GM12873 (cell line): ENCODE data around the gene IGF1R.

Experiments
- TF ChIP-seq, protein P1 (sequence below): IDR thresholded peaks from 2 replicates; pipeline ENCODE4 v1.5.1; 2012; ENCODE audit warnings: low read depth, mild to moderate bottlenecking, moderate library complexity, low read length, control low read depth; ENCODE audit not compliant: insufficient read depth; ENCODE audit errors: missing control alignments

Gene IGF1R

DNA sequence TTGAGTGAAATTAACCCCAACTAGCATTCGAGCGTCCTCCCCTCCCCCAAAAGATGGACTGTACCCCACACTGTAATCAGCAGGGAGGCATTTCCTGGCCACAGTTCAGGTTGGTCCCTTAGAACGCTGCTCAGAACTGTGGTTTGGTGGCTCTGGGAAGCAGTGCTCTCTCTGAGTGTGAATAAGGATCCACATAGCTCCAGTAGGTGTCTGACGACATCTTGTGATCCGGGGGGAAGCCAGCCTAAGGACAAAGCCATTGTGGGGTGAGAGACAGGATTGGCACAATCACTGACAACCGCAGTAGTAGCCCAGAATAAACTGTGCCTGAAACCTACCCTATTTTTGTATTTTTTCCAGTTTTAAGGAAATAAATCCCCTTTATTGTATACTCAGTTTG, 125.3 kb downstream of the IGF1R start:
- TF ChIP-seq, protein P1, sequence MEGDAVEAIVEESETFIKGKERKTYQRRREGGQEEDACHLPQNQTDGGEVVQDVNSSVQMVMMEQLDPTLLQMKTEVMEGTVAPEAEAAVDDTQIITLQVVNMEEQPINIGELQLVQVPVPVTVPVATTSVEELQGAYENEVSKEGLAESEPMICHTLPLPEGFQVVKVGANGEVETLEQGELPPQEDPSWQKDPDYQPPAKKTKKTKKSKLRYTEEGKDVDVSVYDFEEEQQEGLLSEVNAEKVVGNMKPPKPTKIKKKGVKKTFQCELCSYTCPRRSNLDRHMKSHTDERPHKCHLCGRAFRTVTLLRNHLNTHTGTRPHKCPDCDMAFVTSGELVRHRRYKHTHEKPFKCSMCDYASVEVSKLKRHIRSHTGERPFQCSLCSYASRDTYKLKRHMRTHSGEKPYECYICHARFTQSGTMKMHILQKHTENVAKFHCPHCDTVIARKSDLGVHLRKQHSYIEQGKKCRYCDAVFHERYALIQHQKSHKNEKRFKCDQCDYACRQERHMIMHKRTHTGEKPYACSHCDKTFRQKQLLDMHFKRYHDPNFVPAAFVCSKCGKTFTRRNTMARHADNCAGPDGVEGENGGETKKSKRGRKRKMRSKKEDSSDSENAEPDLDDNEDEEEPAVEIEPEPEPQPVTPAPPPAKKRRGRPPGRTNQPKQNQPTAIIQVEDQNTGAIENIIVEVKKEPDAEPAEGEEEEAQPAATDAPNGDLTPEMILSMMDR = no peak

DNA sequence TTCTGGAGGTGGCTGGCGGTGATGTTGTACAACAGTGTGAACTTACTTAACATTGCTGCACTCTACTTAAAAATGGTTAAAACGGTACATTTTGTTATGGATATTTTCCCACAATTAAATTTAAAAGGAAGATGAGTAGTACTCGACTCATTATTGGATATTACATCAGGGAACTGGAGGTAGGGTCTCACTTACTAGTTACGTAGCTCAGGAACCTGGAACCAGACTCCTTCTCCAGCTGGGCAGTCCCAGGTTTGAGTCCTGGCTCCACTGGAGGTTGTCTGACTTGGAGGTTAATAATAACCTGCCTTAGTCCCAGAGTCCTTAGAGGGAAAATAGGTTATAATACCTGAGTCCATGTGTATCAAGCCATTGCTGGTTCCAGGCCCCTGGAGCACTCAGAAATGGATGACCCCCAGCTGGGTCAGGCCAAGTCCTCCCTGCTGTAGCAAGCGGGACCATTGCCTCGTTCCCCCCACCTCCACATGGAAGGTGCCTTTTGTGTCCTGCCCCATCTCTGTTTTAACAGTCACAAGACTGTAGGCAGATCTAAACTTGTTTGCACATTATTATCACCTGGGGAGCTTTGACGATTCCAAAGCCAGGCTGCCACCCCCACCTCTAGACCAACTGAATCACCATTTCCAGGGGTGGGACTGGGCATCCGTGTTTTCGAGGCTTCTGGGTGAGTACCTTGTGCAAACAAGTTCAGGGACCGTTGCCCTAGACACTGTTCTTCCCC, 126.6 kb downstream of the IGF1R start:
- TF ChIP-seq, protein P1 = no peak

DNA sequence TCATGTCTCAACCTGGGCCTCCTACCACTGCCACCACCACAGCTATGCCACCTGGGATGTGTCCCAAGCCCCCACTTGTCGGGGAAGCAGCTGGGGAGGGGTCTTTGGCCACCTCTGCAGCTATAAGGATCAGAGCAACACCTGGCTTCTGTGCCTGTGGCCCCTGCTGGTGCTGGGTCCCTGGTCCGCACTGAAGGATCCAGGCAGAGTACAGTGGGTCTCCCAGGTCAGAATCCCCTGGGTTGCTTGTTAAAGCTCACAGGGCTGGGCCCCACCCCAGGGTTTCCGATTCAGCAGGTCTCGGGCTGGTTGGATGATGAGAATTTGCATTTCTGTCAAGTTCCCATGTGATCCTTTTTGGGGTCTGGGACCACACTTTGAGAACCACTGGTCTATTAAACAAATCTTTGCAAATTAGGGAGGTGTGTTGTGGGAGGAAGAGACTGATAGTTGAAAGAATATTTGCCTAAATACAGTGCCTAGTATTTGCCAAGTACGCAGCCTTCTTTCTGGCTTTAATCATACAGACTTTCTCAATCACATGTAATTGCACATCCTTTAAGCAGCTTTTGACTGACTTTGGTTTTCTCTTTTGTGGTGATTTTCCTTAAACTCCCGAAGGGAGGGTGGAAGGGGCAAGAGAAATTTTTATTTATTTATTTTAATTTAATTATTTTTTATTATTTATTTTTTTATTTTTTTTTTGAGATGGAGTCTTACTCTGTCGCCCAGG, 127.3 kb downstream of the IGF1R start:
- TF ChIP-seq, protein P1 = no peak

DNA sequence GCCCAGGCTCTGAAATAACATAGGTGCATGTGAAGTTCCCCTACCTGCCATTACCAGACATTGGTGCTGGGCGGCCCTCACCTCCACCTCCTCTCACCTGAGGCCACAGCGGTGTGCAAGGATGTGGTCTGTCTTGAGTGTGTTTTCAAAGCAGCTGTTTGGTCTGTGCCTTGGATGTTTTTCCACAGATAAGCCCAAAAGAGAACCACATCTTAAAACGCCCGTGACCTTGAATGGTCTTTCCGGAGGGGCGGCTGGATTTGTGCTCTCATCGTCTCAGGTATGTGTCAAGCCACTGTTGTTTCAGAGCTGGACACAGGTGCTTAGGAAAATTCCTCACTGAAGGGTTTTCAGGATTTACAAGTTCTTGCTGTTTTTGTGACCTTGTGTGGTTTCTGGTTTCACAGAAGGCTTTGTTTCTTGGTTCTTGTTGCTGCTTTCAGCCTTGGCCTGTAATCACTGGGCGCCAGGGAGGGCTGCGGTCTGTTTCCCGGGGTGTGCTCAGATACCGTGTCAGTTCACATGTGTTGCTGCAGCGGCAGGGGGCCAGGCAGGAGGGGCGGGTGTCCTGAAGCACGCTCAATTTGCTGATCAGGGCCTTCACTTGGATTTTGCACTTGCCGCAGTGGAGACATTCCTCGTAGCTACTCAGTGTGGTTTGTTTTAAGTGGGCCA, 128.4 kb downstream of the IGF1R start:
- TF ChIP-seq, protein P1 = no peak

DNA sequence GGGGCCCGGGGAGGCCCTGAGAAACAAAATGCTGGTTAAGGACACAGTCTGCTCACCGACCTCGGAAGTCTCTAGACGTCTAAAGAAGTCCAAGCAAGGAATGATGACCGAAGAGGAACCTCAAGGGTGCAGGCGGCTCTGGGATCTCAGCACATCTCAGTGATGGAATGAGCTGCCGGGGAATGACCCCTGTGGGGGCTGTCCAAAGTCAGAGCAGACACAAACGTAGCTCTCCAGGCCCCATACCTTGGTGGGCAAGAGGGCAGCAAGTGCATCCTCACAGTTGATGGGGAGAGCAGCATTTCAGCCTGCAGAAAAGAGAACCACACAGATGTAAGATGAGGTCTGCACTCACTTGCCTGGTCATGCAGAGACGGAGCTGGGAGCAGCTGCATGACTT, 129.1 kb downstream of the IGF1R start:
- TF ChIP-seq, protein P1 = no peak

DNA sequence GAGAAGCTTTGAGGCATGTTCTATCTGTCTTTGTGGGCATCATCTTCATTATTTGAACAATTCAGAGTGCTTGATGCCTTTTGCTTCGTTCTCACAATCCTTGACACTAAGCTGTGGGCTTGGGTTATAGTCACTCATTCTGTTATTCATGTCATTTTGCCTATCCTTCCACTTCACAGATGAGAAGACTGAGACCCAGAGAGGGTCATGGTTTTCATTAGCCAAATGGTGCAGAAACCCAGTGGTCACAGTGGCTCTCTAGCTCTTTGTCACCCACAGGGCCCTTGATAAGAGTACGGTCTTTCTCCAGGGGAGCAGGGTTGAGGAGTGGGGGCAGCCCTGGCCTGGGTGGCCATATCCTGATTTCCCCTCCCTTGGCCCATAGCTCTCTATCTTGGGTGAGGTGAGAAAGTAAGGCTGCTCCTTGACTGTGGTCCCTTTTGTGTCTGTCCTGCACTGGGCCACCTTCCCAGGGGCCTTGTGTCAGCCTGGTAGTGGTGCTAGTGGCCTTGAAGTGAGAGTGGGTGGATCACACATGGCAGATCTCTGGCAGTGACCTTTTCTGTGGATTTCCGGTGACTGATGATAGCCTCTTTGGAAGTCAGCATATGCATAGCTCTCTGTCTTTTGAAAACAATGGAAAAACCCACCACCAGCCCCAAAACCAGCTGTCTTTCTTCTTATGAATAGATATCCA, 130.1 kb downstream of the IGF1R start:
- TF ChIP-seq, protein P1 = no peak

GRCh38 chr15:98778960-98779359, 130.6 kb downstream of the IGF1R start:
- TF ChIP-seq, protein P1 = no peak
